Measurements from ENCODE around the gene CASR.

Gene CASR

DNA sequence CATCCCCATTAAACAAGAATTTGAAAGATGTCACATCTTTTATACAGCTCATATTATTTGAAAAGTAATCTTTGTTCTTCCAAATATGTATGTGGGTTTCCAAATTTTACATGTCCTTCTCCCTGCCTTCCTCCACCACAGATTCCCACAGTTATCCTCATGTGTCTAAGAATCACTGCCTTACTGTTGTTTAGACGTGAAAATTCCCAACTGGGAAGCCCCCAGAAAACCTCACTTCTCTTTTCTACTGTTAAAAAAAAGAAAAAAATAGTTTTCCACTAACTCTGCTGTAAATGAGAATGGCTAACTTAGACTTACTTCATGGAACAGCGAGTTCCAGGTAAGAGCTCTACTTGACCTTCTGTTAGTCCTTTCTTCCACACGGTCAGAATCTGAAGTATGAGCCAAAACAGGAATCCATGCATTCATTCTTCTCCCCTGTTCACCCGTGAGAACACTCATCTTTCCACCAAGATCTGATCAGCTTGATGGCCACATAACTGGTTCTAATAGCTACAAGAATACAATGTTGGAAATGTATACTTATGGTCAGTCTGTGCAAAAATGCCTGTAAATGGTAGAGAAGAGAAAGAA is 123.7 kb downstream of the CASR start:
- DNase-seq: no peak

- no peak for DNase-seq
Observed at GRCh38 chr3:122307976-122308375, 124.5 kb downstream of the CASR start.

GRCh38 chr3:122310361-122310760 is 126.9 kb downstream of the CASR start:
- DNase-seq: no peak

- no peak for DNase-seq
Observed at GRCh38 chr3:122312826-122313225, 129.4 kb downstream of the CASR start.

- DNase-seq: no peak
Observed at GRCh38 chr3:122313281-122313680, 129.8 kb downstream of the CASR start.

DNA sequence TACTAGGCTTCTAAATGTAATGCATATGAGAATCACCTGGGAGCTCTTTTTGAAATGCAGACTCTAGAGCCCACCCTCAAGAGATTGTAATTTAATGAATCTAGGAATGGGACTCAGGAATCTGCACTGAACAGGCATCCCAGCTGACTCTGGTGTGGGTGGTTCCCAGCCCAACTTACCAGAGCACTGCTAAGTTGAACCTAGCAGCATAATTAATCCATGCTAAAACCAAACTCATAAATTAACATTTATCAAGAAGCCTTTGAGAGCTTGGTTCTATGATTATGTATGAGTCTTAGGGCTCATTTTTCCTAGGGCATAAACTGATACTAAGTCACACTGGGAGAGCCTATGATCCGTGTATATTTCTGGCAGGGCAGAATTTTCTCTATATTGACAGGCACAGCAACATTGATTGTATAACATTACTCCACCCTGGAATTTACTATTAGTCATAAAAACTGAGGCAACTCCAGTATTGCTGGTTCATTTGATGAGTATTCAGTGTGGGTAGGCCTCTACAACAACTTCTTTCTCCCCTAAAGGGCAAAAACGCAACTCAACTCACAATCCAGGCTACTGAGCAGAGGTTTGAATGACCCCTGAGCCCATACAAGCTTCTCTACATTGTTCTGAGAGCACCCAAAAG is 130.9 kb downstream of the CASR start:
- no peak for DNase-seq

DNA sequence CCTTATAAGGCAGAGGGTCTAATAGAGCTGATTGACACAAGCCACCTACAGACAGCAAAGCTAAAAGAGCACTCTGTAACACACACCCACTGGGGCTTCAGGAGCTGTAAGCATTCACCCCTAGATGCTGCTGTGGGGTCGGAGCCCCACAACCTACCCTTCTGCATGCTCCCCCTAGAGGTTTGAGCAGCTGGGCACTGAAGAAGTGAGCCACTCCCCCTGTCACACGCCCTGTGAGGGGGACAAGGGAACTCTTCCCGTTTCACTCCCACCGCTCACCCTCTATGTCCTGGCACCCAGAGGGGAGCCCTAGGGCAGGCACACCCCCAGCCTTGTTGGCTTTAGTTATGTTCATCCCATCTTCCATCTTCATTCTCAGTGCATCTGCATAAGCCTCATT is 132.2 kb downstream of the CASR start:
- no peak for DNase-seq

DNA sequence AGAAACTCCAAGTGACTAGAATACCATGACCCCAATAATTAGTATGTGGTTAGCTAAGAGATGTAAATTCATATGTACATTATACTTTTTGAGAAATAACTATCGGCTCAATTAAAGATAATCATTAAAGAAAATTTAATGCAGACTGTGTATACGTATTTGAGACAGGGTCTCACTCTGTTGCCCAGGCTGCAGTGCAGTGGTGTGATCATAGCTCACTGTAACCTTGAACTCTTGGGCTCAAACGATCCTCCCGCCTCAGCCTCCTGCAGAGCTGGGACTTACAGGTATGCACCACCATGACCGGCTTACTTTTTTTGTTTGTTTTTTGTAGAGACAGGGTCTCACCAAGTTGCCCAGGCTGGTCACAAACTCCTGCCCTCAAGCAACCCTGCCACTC is 132.9 kb downstream of the CASR start:
- DNase-seq: no peak

DNA sequence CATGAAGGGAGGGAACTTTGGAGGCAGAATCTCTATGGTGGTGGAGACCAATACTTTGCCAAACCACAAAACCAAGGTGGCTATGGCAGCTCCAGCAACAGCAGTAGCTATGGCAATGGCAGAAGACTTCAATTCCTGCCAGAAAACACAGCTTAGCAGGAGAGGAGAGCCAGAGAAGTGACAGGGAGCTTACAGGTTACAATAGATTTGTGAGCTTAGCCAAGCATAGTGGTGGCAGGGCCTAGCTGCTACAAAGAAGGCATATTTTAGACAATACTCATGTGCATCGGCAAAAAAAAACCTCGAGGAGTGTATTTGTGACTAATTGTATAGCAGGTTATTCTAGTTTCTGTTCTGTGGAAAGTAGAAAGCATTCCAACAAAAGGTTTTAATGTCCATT is 135.2 kb downstream of the CASR start:
- no peak for DNase-seq

DNA sequence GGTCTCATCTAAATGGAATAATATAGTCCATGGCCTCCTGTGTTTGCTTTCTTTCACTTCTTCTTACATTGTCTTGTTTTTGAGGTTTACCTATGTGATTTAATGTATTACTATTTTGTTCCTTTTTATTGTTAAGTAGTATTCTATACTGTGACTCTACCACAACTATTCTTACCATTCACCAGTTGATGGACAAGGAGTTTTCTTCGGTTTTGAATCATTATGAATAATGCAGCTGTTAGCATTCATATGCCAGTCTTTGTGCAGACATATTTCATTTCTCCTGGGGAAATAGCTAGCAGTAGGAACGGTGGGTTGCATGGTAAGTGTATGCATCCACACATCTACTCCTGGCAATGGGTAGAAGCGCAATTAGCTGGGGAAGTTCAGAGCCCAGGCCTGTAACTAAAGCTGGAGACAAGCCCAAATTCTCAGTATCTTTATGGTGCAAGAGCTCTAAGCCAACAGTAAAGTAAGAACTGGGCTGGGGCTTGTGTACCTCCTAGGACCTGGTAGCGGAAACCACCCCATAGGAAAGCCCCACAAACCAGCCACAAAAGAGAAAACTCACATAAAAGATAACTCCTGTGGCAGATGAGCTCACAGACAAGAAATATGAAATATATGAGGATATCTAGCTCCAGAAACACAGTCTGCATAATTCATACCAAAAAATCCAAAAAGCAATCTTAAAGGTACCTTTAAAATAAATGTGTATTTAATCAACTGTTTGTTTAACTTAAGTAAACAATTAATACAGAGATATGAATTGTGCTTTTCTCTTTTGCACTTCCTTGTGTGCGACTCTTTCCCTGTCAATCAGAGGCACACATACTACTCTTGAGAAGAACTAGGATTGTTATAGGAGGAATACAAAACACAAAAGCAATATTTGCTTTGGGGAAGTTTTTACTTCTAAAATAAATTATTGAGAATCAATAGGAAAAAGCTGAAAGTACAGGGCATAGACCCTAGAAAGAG is 138.9 kb downstream of the CASR start:
- DNase-seq: no peak

DNA sequence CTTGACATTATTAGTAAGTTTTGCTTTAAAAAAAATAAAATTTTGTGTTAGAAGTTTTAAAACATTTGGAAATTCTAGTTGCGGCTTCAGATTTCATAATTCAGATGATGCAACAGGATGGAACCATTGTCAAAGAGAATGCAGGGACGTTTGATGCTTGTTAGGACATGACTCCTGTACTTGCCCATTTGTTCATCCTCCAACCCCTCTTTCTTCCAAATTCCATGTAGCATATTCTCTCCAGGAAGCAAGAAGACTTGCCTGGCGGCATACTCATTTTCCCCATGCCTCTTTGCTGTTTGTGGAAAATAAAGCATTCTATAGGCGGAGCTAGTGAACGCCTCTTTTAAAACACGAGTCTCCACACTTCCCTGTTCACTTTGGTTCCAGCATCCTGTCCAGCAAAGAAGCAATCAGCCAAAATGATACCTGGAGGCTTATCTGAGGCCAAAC is 141.4 kb downstream of the CASR start, which contains the start of gene CSTA:
Gene CSTA (plus strand): TSS at position 378 of the 453 bp plus-strand sequence. CDS start 45 bp downstream, at position 423.
- DNase-seq: no peak

- DNase-seq: no peak
Observed at GRCh38 chr3:122325769-122326168, 142.3 kb downstream of the CASR start.

- no peak for DNase-seq
Observed at GRCh38 chr3:122331886-122332285, 148.4 kb downstream of the CASR start.

GRCh38 chr3:122332551-122332950 is 149.1 kb downstream of the CASR start:
- DNase-seq: no peak

Measured in NCI-H2171 (cell line).